CD4-positive, alpha-beta T cell treated with Interferon gamma for 1 hour (primary cell): Measurements from ENCODE around the gene KRT36.

Experiments used
- DNase-seq: peaks from one replicate; pipeline ENCODE4 v3.0.0-alpha.2; 2020

Gene KRT36

GRCh38 chr17:41521574-41522261, 32.0 kb upstream of the KRT36 start:
- DNase-seq, result no peak

DNA sequence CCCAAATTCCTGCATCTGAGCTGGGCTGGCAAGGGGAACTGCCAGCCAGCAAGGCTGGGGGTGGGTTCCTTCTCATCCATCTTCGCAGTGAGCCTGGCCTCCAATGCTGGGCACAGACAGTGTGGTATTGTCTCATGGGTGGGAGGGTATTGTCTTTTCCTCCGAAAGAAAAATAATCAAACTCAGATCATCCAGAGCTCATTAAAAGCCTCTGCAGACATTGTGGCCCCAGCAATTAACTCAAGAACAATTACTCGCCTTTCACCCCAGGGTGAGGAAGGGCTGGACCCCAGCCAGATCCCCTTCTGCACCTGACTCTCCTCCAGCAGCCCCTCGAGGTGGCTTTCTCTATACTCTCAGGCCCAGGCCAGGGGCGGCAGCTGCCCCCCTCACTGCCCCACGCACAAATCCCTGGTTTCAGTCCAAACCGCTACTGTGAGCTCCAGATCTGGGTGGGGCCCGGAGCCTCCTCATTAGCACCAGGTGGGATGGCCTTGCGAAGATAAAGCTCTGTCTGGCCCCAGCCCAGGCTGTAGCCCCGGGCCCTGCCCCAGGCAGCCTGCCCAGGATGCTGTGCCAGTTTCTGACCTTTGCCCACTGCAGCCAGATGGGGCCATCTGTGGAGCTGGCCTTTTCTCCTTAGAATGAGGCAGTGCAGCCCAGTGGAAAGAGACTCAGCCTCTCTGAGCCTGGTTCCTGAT, 31.3 kb upstream of the KRT36 start:
- DNase-seq, result no peak

DNA sequence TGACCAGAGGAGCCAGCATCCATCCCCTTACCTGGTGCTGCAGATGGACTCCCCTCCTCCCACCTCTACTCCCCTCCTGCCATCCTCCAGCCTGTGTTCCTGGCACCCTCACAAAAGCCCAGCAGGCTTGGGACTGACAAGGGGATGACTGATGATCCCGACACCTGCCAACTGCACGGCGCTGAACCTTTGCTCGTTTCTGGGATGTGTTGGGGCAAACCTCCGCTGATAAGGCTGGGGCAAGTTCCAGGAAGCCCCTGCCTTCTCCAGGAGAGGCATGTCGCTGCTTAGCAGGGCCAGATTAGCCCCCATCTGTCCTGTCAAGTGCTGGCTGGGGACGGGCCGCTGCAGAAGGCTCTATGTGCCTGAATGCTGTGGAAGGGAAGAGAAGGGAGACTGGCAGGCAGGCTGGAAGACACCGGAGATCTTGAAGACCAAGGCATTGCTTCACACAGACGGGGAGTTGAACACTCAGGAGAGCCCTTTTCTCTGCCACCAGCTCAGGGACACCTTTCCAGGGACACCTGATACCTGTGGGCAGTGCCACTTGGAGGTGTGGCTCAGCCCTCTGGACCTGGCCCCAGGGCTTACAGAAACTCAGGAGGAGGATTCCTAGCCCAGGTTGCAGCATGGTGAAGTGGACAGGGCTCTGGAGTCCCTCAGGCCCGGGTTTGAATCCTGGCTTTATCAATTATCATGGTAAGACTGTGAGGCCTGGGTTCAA, 30.0 kb upstream of the KRT36 start:
- no peak for DNase-seq

DNA sequence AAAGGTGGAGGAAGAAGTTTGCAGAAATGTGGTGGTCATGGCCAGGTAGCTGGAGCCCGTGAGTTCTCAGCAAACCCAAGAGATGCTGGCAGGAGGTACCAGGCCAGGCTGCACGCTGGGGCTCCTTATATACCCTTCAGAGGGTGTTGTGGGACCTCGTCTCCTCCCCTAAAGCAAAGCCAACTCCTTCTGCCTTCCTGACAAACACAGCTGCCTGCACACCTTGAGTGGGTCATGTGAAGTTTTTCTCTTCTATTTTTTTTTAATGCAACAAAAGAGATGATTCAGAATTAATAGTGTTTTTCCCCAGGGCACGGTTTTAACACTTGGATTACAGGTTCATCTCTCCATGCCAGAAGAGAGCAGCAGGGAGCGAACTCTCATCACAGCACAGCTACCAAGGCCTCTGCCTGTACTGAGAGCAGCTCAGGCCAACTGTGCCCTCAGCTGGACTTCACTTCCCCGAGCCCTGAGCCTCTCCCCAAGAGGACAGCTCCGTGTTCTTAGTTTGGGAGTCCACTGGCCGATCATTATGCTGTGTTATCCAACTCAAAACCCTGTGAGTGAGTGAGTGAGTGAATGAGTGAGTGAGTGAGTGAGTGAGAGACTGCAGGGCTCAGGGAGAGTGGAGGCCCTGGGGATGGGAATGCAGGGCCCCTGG, 29.2 kb upstream of the KRT36 start, which contains the start of gene KRT15:
TSS of gene KRT15 (minus strand) at position 102 of the 661 bp plus-strand sequence. CDS start at position 39, 63 bp downstream.
- no peak for DNase-seq

DNA sequence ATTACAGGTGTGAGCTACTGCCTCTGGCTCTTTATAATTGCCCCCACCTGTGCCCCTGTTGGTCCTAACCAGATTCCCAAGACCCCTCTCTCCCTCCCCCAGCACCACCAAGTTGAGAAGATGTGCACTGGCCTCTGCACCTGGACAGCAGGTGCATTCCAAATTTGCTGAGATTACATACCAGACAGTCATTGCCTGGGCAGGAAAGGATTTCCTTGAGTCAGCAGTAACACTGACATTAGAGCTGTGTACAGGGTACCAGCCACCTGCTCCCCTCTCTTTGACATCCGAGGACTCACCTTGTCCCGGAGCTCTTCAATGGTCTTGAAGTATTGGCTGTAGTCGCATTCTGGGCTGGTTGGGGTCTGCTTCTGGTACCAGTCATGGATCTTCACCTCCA, 28.3 kb upstream of the KRT36 start:
- DNase-seq, result no peak

DNA sequence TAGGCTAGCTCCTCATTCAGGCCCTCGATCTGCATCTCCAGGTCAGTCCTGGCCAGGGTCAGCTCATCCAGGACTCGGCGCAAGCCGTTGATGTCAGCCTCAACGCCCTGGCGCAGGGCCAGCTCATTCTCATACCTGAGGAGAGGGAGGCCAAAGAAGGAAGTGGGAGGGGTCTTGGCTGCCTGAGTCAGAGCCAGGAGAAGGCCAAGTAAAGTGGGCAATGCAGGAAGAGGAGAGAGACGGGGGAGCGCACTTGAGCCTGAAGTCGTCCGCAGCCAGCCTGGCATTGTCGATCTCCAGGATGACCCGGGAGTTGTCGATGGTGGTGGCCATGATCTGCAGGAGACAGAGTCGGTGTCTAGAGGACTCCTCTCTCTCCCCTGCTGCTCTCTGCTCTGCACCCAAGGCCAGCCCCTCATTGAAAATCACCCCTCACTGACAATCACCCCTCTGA, 27.1 kb upstream of the KRT36 start:
- DNase-seq, result no peak

DNA sequence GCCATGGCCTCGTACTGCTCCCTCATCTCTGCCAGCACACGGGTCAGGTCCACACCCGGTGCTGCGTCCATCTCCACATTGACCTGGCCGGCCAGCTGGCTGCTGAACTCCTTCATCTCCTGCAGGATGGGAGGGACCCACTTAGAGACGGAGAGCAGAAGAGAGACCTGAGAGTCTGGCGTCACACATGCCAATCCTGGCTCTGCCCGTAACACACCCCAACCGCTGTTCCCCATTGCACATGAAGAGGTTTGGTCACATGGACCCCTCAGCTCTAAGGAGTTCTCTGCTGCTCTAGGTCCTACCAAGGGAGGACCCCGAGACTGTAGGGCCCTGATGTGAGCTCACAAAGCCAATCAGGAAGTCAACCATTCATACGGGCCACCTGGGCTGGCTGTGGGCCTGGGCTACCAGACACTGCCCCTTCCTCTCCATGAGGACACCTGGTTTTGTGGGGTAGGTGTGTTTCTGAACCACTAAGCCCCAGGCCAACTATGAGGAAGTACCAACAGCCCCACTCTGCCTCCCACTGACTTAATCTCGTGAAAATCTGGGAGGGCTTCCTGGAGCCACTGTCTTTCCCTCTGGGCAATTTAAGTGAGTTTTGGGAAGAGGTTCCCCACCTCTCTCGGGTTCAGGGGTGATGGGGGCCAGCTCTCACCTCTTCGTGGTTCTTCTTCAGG, 26.6 kb upstream of the KRT36 start:
- no peak for DNase-seq

GRCh38 chr17:41513168-41513547, 23.4 kb upstream of the KRT36 start:
- DNase-seq, result no peak

GRCh38 chr17:41512546-41513167, 22.9 kb upstream of the KRT36 start:
- DNase-seq, result no peak

- DNase-seq, result no peak
Measured at GRCh38 chr17:41511716-41512115, 22.0 kb upstream of the KRT36 start.

GRCh38 chr17:41511116-41511515, 21.4 kb upstream of the KRT36 start:
- no peak for DNase-seq

DNA sequence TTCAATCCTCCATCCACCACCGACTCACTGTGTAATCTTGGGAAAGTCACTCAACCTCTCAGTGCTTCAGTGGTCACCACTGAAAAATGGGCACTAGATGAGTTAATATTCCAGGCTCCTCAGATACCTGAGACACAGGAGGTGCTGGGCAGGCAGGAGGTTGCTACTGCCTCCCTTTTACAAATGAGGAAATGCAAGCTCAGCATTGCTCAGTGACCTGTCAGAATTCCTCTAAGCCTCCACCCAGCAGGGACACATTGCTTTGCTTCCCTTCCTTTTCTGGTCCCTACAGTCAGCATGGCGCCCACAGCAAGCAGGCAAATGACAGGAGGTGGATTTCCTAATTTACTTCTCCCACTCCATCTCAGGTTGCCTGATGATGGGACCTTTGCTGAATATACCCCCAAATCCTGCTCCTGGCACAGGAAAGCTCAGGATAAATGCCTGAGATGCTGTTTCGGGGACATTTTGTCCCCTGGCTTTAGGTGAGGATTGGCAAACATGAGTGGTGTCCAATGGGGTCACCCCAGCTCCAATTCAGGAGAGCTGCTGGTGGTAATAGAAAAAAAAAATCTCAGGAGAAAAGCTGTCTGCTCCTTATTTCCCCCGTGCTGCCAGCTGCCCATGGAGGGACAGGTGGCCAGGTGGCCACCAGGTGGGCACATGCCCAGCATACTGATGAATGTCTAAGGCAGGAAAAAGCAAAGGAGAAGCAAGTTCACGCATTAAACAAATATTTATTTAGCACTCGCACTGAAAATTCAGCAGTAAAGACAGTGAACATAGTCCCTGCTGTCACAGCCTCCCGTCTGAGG, 20.7 kb upstream of the KRT36 start:
- DNase-seq, result no peak

DNA sequence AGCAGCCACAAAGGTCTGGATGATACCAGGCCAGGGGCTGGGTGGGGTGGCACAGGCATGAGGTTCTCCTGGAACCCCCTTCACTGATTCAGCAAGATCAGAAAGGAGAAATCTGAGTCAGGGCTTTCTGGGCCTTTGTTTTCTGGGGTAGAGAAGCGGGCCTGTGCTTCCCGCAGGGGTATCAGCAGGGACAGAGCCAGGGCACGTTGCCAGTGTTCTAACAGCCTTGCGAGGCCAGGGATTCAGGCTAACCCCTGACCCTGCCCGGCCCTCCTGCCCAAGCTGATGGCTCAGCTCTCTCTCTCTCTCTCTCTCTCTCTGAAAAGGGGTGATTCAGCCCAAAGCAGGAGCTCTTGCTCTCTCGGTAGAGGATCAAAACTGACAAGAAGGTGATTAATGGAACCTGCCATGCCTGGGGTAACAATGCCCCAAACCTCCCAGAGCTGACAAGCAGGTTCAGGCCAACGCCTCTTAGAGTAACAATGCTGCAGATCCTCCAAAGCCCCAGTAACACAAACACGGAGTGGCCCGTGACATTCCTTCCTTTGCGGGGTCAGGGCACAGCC, 17.7 kb upstream of the KRT36 start:
- no peak for DNase-seq

DNA sequence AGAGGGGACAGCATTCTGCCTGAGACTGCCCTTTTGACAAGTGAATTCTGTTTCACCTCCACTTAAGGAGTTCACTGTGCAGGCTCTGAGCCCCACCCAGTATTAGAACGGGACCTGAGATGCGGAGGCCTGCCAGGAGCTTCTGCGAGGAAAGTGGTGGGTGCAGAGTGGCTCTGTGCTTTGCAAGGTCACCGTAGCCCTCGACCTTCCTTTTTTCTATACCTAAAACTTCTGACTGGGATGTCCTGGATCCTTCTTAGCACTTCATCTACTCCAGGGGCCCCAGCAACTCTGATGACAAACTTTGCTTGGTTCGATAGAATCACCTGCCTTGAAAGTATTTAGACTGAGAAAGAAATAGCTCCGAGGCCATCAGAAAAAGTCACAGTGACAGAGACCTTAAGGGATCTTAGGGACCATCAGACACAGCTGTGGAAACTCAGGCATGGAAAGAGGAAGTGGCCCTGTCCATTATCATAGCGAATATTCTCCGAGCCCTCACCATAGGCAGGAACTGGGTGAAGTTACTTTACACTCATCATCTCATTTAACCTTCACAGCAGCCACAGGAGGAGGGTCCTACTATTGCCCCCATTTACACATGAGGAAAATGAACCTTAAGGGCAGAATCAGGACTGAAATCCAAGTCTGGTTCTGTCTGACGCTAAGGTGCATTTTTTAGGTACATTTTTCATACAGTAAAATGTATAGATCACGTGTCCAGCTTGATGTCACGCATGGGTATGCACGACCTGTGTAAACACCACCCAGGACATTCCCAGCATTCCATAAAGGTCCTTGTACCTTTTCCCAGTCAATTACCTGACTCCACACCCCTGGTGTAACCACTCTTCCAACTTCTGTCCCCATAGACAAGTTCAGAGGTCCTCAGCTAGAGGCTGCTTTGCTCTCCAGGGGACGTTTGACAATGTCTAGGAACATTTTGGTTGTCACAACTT, 16.4 kb upstream of the KRT36 start:
- DNase-seq, result no peak

DNA sequence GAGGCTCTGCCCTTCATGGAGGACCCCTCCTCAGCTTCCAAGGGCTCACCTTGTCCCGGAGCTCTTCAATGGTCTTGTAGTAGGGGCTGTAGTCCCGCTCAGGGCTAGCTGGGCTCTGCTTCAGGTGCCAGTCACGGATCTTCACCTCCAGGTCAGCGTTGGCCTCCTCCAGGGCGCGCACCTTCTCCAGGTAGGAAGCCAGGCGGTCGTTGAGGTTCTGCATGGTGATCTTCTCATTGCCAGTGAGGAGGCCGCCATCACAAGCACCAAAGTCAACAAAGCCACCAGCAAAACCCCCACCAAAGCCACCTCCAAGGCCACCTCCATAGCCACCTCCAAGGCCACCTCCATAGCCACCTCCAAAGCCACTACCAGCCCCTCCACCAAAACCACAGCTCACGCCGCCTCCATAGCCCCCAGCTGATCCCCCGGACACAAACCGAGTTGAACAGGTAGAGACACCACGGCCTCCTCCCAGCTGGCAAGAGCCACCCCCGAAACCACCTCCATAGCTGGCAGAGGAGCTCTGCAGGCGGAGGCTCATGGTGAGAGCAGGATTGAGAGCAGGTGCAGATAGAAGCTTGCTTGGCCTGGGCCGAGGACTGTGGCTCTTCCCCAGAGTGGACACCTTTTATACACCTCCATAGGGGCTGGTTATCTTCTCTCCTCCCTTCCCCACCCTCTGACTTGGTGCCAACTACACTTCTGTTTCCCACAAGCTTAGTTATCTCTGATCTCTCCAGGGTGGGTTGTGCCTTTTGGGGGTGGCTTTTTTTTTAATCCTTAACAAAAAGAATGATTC, 15.5 kb upstream of the KRT36 start, which contains the start of gene KRT13:
TSS of gene KRT13 (minus strand) at position 606 of the 802 bp plus-strand sequence. CDS start at position 544, 62 bp downstream.
- DNase-seq, result no peak

DNA sequence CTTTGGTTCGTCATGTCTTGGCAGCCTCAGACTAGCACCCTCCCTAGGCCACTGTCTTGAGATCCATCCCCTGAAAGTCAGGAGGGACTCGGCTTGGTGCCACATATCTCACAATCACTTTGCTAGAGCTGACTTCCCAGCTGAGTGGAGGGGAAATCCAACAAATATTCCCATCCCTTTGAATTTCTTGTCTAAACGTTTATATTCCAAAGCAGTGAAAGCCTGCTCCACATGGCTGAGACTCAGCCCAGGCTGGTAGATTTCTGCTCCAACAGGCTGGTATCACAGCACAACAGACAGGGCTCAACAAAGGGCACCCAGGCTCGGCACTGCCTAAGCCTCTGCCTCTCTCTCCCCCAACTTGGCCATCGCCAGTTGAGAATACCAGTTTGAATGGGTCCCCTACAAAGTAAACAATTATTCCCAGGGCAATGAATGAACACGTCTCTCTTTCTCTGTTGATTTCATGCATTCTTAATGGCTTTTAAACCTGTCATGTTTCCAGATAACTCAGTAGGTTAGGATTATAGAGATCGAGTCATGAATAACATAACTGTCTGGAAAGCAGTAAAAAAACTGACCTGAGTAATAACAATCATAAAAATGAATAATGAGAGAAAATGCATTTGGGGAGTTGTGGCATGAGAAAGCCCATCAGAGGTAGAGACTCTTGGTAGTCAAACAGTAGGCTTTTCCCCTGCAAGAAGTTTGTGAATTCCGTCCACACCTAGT, 14.7 kb upstream of the KRT36 start:
- no peak for DNase-seq

- no peak for DNase-seq
Measured at GRCh38 chr17:41503202-41503601, 13.5 kb upstream of the KRT36 start.
